Measurements from ENCODE around the gene NCAM1. TPM values are rescaled to one million over a fixed set of nuclear protein-coding genes. Genes with fewer than 3 reads are reported as not detected.

Gene NCAM1
- total and polyA plus RNA-seq, 2 donors (not counting 3 experiments of a cell fraction or from before 2014, with no cell fraction given), result 0.03 TPM; not detected in 1

DNA sequence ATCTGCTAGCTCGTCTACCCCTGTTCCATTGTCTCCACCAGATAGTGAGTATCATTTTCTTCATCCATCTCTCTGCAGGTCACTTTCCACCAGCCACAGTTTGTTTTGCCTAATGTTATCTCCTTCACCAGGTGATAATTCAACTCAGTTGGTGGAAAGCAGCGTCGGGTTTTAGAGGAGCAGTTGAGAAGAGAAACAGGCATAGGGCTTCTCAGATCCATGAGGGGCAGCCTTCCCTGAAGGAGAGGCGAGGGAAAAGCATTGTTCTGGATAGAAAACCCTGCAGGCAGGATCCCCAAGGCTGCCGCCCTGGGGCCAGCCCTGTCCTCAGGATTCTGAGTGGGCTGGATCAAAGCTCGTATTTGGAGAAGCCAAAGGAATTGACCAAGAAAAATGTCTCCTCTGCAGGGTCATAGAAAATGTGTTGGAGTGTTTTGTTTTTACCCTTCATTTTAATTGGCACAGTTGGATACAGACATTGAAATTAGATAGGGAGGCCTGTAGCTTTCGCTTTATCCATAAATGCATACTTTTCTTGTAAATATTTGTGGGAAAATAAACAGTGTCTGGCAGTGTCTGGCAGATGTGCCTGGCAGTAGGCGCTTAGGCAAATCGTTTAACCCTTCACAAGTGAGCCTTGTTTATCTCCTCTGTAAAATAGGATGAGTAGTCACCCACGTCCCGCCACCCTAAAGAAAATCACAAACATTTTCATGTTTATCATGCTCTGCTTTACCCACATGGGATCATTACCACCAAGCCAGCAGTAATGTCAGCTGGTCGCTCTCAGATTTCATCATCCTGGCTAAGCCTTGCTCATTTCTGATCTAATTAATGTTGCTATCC, 279.8 kb downstream of the NCAM1 start:
- Histone ChIP-seq H4K20me1 (replicated peaks; ENCODE audit: control insufficient read depth, extremely low read depth, insufficient read depth, low read length) (no peaks in the 10 kb centered on the region), H3K27me3 (ENCODE audit: control insufficient read depth in 2 of 2, insufficient read depth in 2 of 2, low read length in 2 of 2) (no peaks in the 10 kb centered on the region), H3K9ac (replicated peaks; ENCODE audit: extremely low read depth, insufficient read depth, low read length) (no peak overlapping the region), H3K4me1 (ENCODE audit: control insufficient read depth, extremely low read depth, insufficient read depth, low read length) (no peaks in the 10 kb centered on the region), H3K9me3 (replicated peaks; ENCODE audit: control insufficient read depth, insufficient read depth, low read length) (no peaks in the 10 kb centered on the region), H3K36me3 (ENCODE audit: control insufficient read depth in 2 of 2, extremely low read depth in 1 of 2, insufficient read depth in 2 of 2, low read length in 2 of 2) (no peaks in the 10 kb centered on the region), H3K9me1 (replicated peaks; ENCODE audit: control insufficient read depth, extremely low read depth, insufficient read depth, low read length) (no peaks in the 10 kb centered on the region), H3K4me2 (ENCODE audit: insufficient read depth, low read length) (no peak overlapping the region), H2AFZ (ENCODE audit: low read depth, low read length) (no peak overlapping the region), H3K4me3 (replicated peaks in 1 of 3; ENCODE audit: insufficient read depth in 1 of 3, low read depth in 1 of 3, low read length in 3 of 3) (no peak overlapping the region), H3K27ac (ENCODE audit: insufficient read depth, low read depth, low read length) (no peak overlapping the region), H3K79me2 (ENCODE audit: control insufficient read depth, insufficient read depth, low read length) (no peaks in the 10 kb centered on the region)
- no peak for DNase-seq (ENCODE audit: low read depth, low spot score)
- CTCF ChIA-PET, result interaction anchor here (1.1 kb wide), 1 partner anchor 49 kb away, joined by 3 read pairs; no protein-coding TSS in a partner anchor
- no TSS peak for BruUV-seq (replicated peaks)
- FAIRE-seq, result no peak
- intact Hi-C loops (cut with micrococcal nuclease), result no loop called here
- POLR2A ChIA-PET, result no interaction called here
- no peak for TF ChIP-seq CTCF (IDR thresholded peaks at IDR 0.05; ENCODE audit: extremely low read depth in 1 of 2, insufficient read depth in 1 of 2, low read depth in 1 of 2, low read length in 2 of 2)
- no peak for TF ChIP-seq POLR2AphosphoS5 (IDR thresholded peaks at IDR 0.05; ENCODE audit: insufficient read depth, low read depth, low read length)
- no peak for TF ChIP-seq MAX (IDR thresholded peaks at IDR 0.05; ENCODE audit: insufficient read depth, insufficient read length)
- TF ChIP-seq JUN (IDR thresholded peaks at IDR 0.05; ENCODE audit: borderline replicate concordance, insufficient read depth, insufficient read length, low read depth), result no peak
- no peak for TF ChIP-seq GATA2 (IDR thresholded peaks at IDR 0.05; ENCODE audit: insufficient read depth, insufficient read length, low read depth, low read length)
- dilution Hi-C loops (cut with MboI; ENCODE audit: extremely low pct_ligation_motif_present, low sequenced_read_pairs), result no loop called here

Data from endothelial cell of umbilical vein (primary cell).